Activated CD4-positive, alpha-beta T cell treated with anti-CD3 and anti-CD28 coated beads, Interleukin-2, amount 10 ng/mL, durations not matched to agents 7 days and 5 days (primary cell): Measurements from ENCODE around the gene CTLA4. TPM values are rescaled to one million over a fixed set of nuclear protein-coding genes. Genes with fewer than 3 reads are reported as not detected.
A peak's percentile ranks its signal among the peaks of the same experiment; 100 is the strongest.
"Not testable (repeated sequence)": the region's sequence is repeated elsewhere in the genome, so short reads cannot be mapped to it uniquely, and the experiment has no call there.

ENCODE experiments used
- CTCF ChIA-PET: fragments of 350-600 bp; sonication (Branson Sonifier 250); formaldehyde crosslinking; loops from one replicate; lab custom pipeline; 2021; ENCODE audit warnings: antibody characterized with exemption; lab: Charles Lee
- POLR2A ChIA-PET: fragments of 350-600 bp; sonication (Branson Sonifier 250); formaldehyde crosslinking; loops from one replicate; lab custom pipeline; 2021; ENCODE audit warnings: antibody characterized with exemption; lab: Charles Lee
- DNase-seq: peaks from one replicate; pipeline ENCODE4 v3.0.0-alpha.2; 2020
- H3K27ac Mint-ChIP-seq: one replicate; pipeline ENCODE4 v1.8.0; 2021; ENCODE audit warnings: mild to moderate bottlenecking, moderate library complexity, mixed read lengths
- H3K27me3 Mint-ChIP-seq: one replicate; pipeline ENCODE4 v1.8.0; 2021; ENCODE audit warnings: mixed read lengths
- H3K36me3 Mint-ChIP-seq: one replicate; pipeline ENCODE4 v1.8.0; 2021; ENCODE audit warnings: low read depth, mixed read lengths
- H3K4me1 Mint-ChIP-seq: one replicate; pipeline ENCODE4 v1.8.0; 2021; ENCODE audit warnings: mixed read lengths
- H3K4me3 Mint-ChIP-seq: one replicate; pipeline ENCODE4 v1.8.0; 2021; ENCODE audit warnings: mild to moderate bottlenecking, moderate library complexity, mixed read lengths
- H3K9me3 Mint-ChIP-seq: one replicate; pipeline ENCODE4 v1.8.0; 2021; ENCODE audit warnings: mixed read lengths
- total RNA-seq, 2 experiments: library from RNA; stranded (reverse); gene quantifications; one replicate each; pipeline ENCODE4 v1.2.3, GENCODE V29; 2021

CTLA4 gene
- total RNA-seq, 2 experiments from 2014 or later = 20.1 to 22.7 TPM

DNA sequence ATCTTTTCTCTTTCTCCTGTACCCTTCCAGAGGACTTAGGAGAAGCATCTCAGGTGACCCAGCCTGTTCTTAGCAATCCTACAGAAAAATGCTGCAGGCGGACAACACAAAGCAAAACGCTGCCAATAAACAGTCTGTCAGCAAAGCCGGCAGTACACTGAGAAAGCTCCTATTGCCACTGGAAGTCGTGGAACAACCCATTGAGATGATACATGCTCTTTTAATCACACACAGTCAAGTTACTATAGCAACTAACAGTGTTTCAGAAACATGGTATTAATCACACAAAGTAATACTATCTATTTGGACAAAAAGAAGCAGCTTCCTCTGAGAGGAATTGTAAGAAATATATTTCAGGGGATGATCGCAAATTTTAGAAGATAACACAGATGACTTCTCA, 10.5 kb downstream of the CTLA4 start:
- Mint-ChIP-seq H3K36me3 (peaks cover 29% of the 10 kb centered on the region), H3K27me3 (no peaks in the 10 kb centered on the region), H3K9me3 (peaks cover 11% of the 10 kb centered on the region), H3K27ac (no peak overlapping the region), H3K4me3 (no peak overlapping the region), H3K4me1 (peaks cover 41% of the 10 kb centered on the region)
- POLR2A ChIA-PET = no interaction called here
- CTCF ChIA-PET = interaction anchor here (0.6 to 4.5 kb wide), 7 partner anchors 12 to 201 kb away, joined by 3 to 13 read pairs (median 6); no protein-coding TSS in a partner anchor
- no peak for DNase-seq

- DNase-seq = no peak
- ChIA-PET POLR2A (no interaction called here), CTCF (interaction anchor here (2.8 kb wide), 1 partner anchor 9 kb away, joined by 15 read pairs; no protein-coding TSS in a partner anchor)
- Mint-ChIP-seq H3K4me1 (peaks cover 22% of the 10 kb centered on the region), H3K36me3 (peaks cover 6% of the 10 kb centered on the region), H3K9me3 (no peaks in the 10 kb centered on the region), H3K27ac (no peak overlapping the region), H3K4me3 (no peak overlapping the region), H3K27me3 (no peaks in the 10 kb centered on the region)
Measured at GRCh38 chr2:203880557-203881125, 13.1 kb downstream of the CTLA4 start.

DNA sequence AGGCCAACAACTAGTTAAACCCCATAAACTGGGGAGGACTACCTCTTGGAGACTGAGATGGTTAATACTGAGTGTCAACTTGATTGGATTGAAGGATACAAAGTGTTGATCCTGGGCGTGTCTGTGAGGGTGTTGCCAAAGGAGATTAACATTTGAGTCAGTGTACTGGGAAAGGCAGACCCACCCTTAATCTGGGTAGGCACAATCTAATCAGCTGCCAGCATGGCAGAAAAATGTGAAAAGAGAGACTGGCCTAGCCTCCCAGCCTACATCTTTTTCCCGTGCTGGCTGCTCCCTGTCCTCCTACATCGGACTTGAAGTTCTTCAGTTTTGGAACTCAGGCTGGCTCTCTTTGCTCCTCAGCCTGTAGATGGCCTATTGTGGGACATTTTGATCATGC, 13.6 kb downstream of the CTLA4 start:
- DNase-seq, H3K4me3 Mint-ChIP-seq, POLR2A ChIA-PET, H3K9me3 Mint-ChIP-seq, H3K27ac Mint-ChIP-seq, H3K27me3 Mint-ChIP-seq, H3K36me3 Mint-ChIP-seq: not testable (repeated sequence)
- peaks cover 22% of the 10 kb centered on the region for H3K4me1 Mint-ChIP-seq
- CTCF ChIA-PET = interaction anchor here (2.8 kb wide), 1 partner anchor 9 kb away, joined by 15 read pairs; no protein-coding TSS in a partner anchor

- Mint-ChIP-seq H3K9me3 (peaks cover 4% of the 10 kb centered on the region), H3K36me3 (no peaks in the 10 kb centered on the region), H3K4me1 (peaks cover 28% of the 10 kb centered on the region), H3K27ac (no peak overlapping the region), H3K27me3 (no peaks in the 10 kb centered on the region), H3K4me3 (no peak overlapping the region)
- ChIA-PET POLR2A (no interaction called here), CTCF (interaction anchor here (0.6 to 2.8 kb wide), 3 partner anchors 11 to 60 kb away, joined by 4 to 15 read pairs (median 5); no protein-coding TSS in a partner anchor)
- no peak for DNase-seq
Measured at GRCh38 chr2:203882551-203882950, 15.0 kb downstream of the CTLA4 start.

- POLR2A ChIA-PET = interaction anchor here (0.9 to 1.0 kb wide), 2 partner anchors 14 to 16 kb away, joined by 3 to 5 read pairs; no protein-coding TSS in a partner anchor
- no peak for DNase-seq
Measured at GRCh38 chr2:203886661-203887151, 19.1 kb downstream of the CTLA4 start.

DNA sequence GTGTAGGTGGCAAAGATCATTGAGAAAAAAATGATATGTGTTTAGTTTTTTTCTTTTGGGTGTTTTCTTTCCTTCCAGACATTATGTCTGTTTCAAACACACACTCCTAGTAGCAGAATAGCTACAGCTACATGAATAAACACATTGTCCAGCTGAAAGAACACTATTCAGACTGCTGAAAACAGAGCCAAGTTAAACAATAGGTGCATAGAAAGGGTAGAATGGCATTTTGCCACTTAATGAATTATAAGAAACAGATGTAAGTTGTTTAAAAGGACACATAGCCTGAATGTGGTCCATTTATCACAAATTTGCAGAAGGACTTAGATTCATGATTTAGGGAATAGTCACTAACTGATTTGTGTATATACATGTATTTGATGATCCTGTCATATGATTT, 20.1 kb downstream of the CTLA4 start:
- Mint-ChIP-seq H3K27ac (no peak overlapping the region), H3K9me3 (peaks cover 6% of the 10 kb centered on the region), H3K27me3 (no peaks in the 10 kb centered on the region), H3K4me1 (peaks cover 49% of the 10 kb centered on the region), H3K36me3 (peaks cover 4% of the 10 kb centered on the region), H3K4me3 (no peak overlapping the region)
- CTCF ChIA-PET = interaction anchor here (0.5 to 3.0 kb wide), 8 partner anchors 11 to 128 kb away, joined by 3 to 20 read pairs (median 4); partner anchors contain the start of gene CTLA4
- DNase-seq = no peak
- POLR2A ChIA-PET = no interaction called here

More at GRCh38 chr2:203886661-203887151, 19.1 kb downstream of the CTLA4 start:
- H3K4me3 Mint-ChIP-seq = no peak overlapping the region
- peaks cover 6% of the 10 kb centered on the region for H3K9me3 Mint-ChIP-seq
- H3K27me3 Mint-ChIP-seq = no peaks in the 10 kb centered on the region
- no peaks in the 10 kb centered on the region for H3K36me3 Mint-ChIP-seq
- H3K4me1 Mint-ChIP-seq = peaks cover 42% of the 10 kb centered on the region
- CTCF ChIA-PET = interaction anchor here (0.9 to 3.0 kb wide), 9 partner anchors 8 to 42 kb away, joined by 3 to 20 read pairs (median 4); partner anchors contain the start of gene CTLA4
- peak overlapping the region; percentile 44 for H3K27ac Mint-ChIP-seq

GRCh38 chr2:203889542-203889941, 22.0 kb downstream of the CTLA4 start:
- peaks cover 61% of the 10 kb centered on the region for H3K4me1 Mint-ChIP-seq
- peaks cover 6% of the 10 kb centered on the region for H3K36me3 Mint-ChIP-seq
- ChIA-PET CTCF (interaction anchor here (0.6 to 2.7 kb wide), 6 partner anchors 12 to 641 kb away, joined by 3 to 13 read pairs (median 4); no protein-coding TSS in a partner anchor), POLR2A (interaction anchor here (1.1 kb wide), 1 partner anchor 18 kb away, joined by 3 read pairs; no protein-coding TSS in a partner anchor)
- DNase-seq = no peak
- H3K27ac Mint-ChIP-seq = no peak overlapping the region
- no peak overlapping the region for H3K4me3 Mint-ChIP-seq
- no peaks in the 10 kb centered on the region for H3K27me3 Mint-ChIP-seq
- H3K9me3 Mint-ChIP-seq = peaks cover 6% of the 10 kb centered on the region

DNA sequence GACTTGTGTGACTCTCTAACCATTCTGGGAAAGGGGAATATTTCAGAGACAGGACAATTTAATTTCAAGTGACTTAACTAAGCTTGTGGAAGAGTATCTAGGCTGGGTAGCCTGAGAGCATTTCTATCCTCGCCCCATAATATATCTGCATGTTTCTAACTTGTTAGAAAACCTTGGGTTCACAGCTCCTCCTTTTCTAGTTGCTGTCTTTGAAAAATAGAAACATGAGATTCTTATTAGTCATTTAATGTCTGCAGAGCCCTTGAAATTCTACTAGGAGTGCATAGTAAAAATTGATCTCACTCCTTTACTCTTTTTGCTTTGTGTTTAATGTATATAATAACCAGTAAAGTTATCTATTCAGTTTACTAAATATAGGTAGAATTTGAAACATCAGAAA, 22.4 kb downstream of the CTLA4 start:
- POLR2A ChIA-PET = interaction anchor here (1.1 kb wide), 1 partner anchor 18 kb away, joined by 3 read pairs; no protein-coding TSS in a partner anchor
- no peak overlapping the region for H3K4me3 Mint-ChIP-seq
- H3K27ac Mint-ChIP-seq = no peak overlapping the region
- no peaks in the 10 kb centered on the region for H3K27me3 Mint-ChIP-seq
- H3K4me1 Mint-ChIP-seq = peaks cover 64% of the 10 kb centered on the region
- CTCF ChIA-PET = interaction anchor here (0.6 to 2.7 kb wide), 6 partner anchors 12 to 641 kb away, joined by 3 to 13 read pairs (median 4); no protein-coding TSS in a partner anchor
- no peak for DNase-seq
- H3K9me3 Mint-ChIP-seq = peaks cover 6% of the 10 kb centered on the region
- peaks cover 6% of the 10 kb centered on the region for H3K36me3 Mint-ChIP-seq

GRCh38 chr2:203890733-203891132, 23.2 kb downstream of the CTLA4 start:
- H3K4me3 Mint-ChIP-seq = no peak overlapping the region
- no peak for DNase-seq
- peaks cover 63% of the 10 kb centered on the region for H3K4me1 Mint-ChIP-seq
- POLR2A ChIA-PET = no interaction called here
- H3K27me3 Mint-ChIP-seq = no peaks in the 10 kb centered on the region
- peaks cover 6% of the 10 kb centered on the region for H3K9me3 Mint-ChIP-seq
- CTCF ChIA-PET = interaction anchor here (1.0 to 2.7 kb wide), 6 partner anchors 13 to 57 kb away, joined by 3 to 13 read pairs (median 5); partner anchors contain the start of gene CTLA4
- peak overlapping the region; percentile 22 for H3K27ac Mint-ChIP-seq
- peaks cover 6% of the 10 kb centered on the region for H3K36me3 Mint-ChIP-seq

- H3K36me3 Mint-ChIP-seq = peaks cover 6% of the 10 kb centered on the region
- H3K9me3 Mint-ChIP-seq = peaks cover 6% of the 10 kb centered on the region
- no peaks in the 10 kb centered on the region for H3K27me3 Mint-ChIP-seq
- peak; percentile 42 for DNase-seq
- CTCF ChIA-PET = interaction anchor here (0.6 to 2.7 kb wide), 6 partner anchors 14 to 676 kb away, joined by 3 to 13 read pairs (median 4); partner anchors contain the start of gene CTLA4
- H3K27ac Mint-ChIP-seq = no peak overlapping the region
- POLR2A ChIA-PET = no interaction called here
- H3K4me3 Mint-ChIP-seq = no peak overlapping the region
- H3K4me1 Mint-ChIP-seq = peaks cover 56% of the 10 kb centered on the region
Measured at GRCh38 chr2:203891474-203891873, 23.9 kb downstream of the CTLA4 start.

- ChIA-PET CTCF (interaction anchor here (0.8 to 1.2 kb wide), 2 partner anchors 18 to 59 kb away, joined by 3 read pairs; no protein-coding TSS in a partner anchor), POLR2A (no interaction called here)
- Mint-ChIP-seq H3K36me3 (peaks cover 10% of the 10 kb centered on the region), H3K4me1 (peaks cover 56% of the 10 kb centered on the region), H3K4me3 (no peak overlapping the region), H3K27me3 (no peaks in the 10 kb centered on the region), H3K27ac (no peak overlapping the region), H3K9me3 (peaks cover 6% of the 10 kb centered on the region)
- DNase-seq = no peak
Measured at GRCh38 chr2:203892207-203892606, 24.6 kb downstream of the CTLA4 start.

- Mint-ChIP-seq H3K4me3 (no peak overlapping the region), H3K27ac (peak overlapping the region; percentile 2), H3K4me1 (peaks cover 60% of the 10 kb centered on the region), H3K9me3 (peaks cover 9% of the 10 kb centered on the region), H3K27me3 (no peaks in the 10 kb centered on the region), H3K36me3 (peaks cover 13% of the 10 kb centered on the region)
- POLR2A ChIA-PET = no interaction called here
- no peak for DNase-seq
- CTCF ChIA-PET = interaction anchor here (0.7 to 1.7 kb wide), 4 partner anchors 14 to 121 kb away, joined by 3 to 5 read pairs (median 4); no protein-coding TSS in a partner anchor
Measured at GRCh38 chr2:203893401-203893800, 25.8 kb downstream of the CTLA4 start.
